Gastrocnemius medialis (tissue), 4 donors: Measurements from ENCODE around the gene ARID1B.

Source experiments
- CTCF ChIP-seq, 5 experiments: fragments of 450-650 bp in 3 of 5; fragments of 200-600 bp in 2 of 5; sonication (generic) in 2 of 5; IDR thresholded peaks in 4 of 5; conservative IDR thresholded peaks in 1 of 5; 1 replicate in 4 of 5; 2 replicates in 1 of 5; pipeline ENCODE4 v1.5.1; 2016 to 2019; ENCODE audit warnings: antibody characterized with exemption in 5 of 5, mild to moderate bottlenecking in 3 of 5, moderate library complexity in 3 of 5
- POLR2A ChIP-seq, 2 donors: fragments of 450-650 bp; IDR thresholded peaks; one replicate each; pipeline ENCODE4 v1.6.1; 2017; ENCODE audit warnings: antibody characterized with exemption in 2 of 2, mild to moderate bottlenecking in 2 of 2, moderate library complexity in 2 of 2

- no peak for TF ChIP-seq CTCF (IDR thresholded peaks at IDR 0.05 in 4 of 5, conservative IDR thresholded peaks at IDR 0.05 in 1 of 5)
- TF ChIP-seq POLR2A (IDR thresholded peaks at IDR 0.05), result no peak
Measured at GRCh38 chr6:156833755-156834154, 56.6 kb downstream of the ARID1B start.
